HuH-7.5 (cell line): ENCODE results near the gene SLC44A1.

Experiments
- DNase-seq: peaks from one replicate; pipeline ENCODE4 v3.0.0; 2011; ENCODE audit warnings: low spot score

The SLC44A1 gene

DNA sequence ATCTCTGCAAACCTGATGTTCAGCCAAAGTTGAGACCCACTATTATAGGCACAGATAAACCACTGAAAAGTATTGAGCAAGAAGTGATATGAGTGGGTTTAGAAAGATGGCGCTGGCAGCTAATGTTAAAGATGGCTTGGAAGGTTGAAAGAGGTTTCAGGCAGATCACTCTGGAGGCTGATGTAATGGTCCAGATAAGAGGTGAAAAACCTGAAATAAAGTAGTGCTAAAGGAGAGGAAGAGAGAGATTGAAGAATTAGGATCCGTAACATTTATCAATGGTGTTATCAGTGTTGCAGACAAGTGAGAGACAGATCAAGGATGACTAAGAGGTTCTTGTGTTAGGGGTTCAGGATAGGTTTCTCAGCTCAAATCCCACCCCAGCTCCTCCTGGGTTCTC lies 58.3 kb downstream of the SLC44A1 start:
- no peak for DNase-seq

DNA sequence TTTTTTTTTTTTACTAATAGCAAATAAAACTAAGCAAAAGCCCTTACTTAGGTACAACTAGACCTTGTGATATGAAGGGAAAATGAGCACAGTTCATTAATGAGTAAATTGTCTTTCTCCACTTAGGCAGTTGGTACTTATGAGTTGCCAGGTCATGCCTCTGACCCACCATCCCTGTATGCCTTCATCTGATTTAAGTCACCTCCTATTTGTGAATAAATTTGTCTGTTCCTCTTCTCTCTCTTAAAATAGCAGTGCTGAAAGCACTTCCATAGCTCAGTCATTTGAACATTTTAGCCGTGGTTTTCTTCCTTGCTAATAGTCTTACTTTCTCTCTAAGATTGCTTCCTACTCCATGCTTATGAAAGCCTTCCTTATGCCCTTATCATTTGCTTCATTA lies 61.4 kb downstream of the SLC44A1 start:
- no peak for DNase-seq

- DNase-seq = no peak
Observed at GRCh38 chr9:105306351-105307140, 62.1 kb downstream of the SLC44A1 start.

GRCh38 chr9:105307591-105308130 lies 63.2 kb downstream of the SLC44A1 start:
- DNase-seq = no peak

DNA sequence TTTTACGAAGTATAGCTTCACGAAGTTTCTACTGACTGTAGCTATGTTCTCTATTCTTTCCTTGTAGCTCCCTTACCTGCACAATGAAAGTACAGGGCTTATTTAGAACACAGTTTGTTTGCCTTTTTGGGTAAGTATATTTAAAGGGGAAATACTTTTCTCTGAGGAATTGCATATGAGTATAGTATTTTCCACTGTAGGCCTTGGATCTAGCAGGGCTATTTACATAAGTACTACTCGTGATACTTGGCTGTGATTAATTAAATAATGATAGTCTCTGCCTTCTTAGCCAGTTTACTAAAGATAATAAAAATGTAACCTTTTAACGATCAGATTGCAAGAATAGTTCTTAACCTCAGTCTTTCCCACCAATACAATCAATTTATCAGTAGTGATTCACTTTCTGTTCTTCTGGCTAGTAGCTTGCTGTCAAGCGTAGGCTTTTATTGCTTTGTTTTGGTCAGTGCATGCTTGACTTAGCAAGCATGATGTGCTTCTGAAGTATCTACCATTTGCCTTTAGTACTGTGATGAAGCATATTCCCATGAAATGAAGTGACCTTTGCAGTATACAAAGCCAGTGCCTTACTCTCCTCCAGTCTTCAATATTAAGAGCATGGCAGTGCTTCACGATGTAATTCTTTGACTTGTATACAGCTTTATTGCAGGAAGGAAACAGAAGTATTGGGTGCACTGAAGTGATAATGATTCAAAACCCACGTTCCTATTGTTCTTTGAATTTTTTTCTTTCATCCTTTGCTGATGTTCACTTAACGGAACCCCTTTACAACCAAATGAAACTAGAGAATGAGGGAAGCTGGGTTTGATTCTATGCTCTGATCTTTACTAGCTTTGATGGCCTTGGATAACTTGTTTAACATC lies 64.2 kb downstream of the SLC44A1 start:
- DNase-seq = no peak

GRCh38 chr9:105309531-105309931 lies 65.1 kb downstream of the SLC44A1 start:
- no peak for DNase-seq

DNA sequence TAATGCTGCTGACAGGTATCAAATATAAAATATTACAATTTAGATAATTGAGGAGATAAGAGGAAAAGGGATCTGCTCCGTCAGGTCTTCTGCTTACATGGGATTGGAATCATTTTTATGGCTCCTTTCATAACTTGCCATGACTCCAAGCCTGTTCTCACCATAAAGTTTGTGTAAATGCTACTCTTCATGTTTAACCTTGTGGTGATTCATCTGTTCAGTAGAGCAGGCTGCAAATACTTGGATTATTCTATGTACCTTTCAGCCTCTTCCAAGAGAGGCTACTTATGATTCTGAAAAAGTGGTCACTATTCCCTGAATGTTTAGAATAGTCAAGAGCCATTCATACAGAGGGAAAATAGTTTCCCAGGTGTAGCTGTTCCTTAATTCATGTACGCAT lies 66.9 kb downstream of the SLC44A1 start:
- no peak for DNase-seq

DNA sequence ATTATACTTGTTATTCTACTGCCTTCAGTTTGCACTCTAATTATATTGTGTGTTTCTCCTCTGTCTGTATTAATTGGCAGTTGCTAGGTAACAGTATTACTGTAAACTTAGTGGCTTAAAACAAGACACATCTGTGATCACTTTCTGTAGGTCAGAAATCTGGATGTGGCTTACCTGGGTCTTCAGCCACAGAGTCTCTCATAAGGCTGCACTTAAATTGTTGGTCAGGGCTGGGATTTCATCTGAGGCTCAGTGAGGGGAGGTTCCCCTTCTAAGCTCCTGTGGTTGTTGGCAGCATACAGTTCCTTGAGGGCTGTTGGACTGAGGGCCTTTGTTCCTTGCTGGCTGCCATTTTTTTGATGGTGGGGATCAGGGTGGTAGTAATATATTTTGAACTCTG lies 68.8 kb downstream of the SLC44A1 start:
- DNase-seq = no peak

GRCh38 chr9:105316703-105317102 lies 72.3 kb downstream of the SLC44A1 start:
- no peak for DNase-seq

DNA sequence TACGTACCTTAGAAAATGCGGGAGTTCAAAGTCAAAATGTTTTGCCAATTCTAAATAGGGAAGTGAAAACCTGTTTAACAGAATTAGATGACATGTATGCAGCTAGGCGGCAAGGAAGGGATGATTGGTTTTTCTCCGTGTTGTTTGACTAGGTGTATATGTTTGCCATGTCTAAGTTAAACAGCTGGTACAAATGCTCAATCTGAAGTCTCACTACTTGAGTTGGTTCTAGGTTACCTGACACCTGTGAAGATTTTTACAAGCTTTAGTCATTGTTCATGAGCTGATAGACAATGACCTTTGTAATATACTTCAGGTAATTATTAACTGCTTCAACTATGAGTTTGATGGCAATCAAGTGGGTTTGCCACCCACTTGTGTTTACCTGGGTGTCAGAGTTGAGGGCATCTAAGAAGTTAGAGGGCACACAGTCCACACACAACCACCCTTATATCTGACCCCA lies 74.3 kb downstream of the SLC44A1 start:
- DNase-seq = no peak

GRCh38 chr9:105319202-105319813 lies 74.9 kb downstream of the SLC44A1 start:
- no peak for DNase-seq

DNA sequence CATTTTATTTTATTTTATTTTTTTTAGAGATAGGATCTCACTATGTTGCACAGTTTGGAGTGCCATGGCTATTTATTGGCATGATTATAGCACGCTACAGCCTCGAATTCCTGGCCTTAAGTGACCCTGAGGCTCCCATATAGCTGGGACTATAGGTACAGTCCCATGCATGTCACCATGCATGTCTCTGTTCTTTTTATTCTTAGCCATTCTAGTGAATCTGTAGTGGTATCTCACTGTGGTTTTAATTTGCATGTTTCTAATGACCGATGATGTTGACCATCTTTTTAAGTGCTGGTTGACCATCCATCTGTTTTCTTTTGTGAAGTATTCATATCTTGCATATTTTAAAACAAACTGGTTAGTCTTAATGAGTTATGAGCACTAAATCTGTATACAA lies 76.1 kb downstream of the SLC44A1 start:
- no peak for DNase-seq

DNA sequence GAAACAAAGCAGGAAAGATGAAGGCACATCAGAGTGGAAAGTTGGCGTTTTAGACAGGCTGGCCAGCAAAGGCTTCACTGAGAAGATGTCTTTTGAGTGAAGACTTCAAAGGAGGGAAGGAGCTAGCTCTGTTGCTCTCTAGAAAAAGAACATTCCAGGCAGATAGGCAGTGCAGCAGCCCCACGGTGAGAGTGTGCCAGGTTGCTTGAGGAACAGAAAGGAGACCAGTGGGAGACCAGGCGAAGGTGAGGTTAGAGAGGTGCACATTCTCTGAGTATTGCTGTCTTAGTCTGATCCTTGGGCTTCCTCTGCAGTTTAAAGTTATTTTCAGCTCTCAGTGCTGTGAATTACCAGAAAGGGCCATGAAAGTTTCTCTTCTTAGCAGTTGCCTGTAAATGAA lies 83.8 kb downstream of the SLC44A1 start:
- no peak for DNase-seq

GRCh38 chr9:105328872-105329718 lies 84.6 kb downstream of the SLC44A1 start:
- no peak for DNase-seq

DNA sequence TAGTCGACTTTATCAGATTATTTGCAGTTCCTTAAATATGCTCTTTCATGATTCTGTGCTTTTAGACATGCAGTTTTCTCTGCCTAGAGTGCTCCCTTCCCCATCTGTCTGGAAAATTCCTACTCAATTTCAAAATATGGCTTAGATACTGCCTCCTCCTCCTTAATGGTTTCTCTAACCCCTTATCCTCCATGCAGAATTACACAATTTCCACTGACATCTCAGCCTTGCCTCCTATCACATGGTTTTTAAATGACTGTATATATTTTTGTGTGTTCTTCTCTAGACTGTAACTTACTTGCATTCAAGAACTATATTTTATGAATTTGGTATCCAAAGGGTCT lies 85.2 kb downstream of the SLC44A1 start:
- no peak for DNase-seq

DNA sequence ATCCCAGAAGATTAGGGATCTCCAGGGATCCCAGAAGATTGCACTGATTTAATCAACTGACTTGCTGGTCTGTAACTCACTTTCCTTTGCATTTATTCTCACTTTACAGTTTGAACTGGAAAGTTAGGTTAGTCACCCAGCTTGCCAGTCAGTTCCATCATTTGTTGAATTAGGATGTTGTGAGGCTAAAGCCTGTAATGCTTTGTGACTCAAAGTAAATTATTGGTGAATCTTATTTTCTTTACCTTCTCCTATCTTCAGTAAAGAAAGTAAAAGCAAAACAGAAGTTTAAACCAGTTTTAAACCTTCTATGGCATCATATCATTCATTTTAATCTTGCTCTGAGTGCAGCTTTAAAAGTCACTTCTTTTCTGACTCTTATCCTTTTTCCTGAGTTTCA lies 85.8 kb downstream of the SLC44A1 start:
- no peak for DNase-seq

DNA sequence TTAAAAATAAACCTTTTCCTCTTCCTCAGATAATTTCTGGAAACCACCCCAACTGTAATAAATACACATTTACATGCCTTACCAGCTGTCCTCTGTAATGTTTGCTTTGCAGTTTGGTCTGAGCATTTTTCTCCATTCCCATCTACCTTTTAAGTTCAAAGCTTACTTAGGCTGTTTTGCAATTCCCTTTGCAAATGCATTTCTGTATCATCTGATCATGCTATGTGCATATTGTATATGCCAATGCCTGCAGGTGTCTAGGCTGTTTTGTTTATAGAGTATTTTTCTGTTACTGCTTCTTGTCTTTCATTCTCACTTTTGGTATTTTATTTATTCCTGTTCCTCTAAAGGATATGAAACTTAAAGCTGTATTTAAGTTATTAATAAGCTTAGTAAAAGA lies 86.3 kb downstream of the SLC44A1 start:
- peak; percentile 12 for DNase-seq

DNA sequence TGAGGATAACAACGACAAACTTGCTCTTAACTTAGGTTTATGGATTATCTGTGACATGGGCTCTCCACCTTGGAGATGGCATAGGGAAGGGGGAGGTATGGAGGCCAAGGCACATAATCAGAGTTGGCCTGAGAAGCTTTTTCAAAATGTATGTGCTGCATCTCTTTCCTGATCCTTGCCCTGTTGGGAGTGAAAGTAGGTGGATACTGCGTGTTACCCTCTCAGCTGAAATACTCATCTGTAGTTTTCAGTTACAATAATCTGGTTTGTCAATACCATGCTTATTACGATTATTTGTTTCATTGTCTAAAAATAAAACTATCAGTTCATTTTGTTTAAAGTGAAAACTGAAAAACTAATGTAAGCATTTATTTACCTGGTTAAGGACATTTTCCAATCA lies 86.7 kb downstream of the SLC44A1 start:
- no peak for DNase-seq

DNA sequence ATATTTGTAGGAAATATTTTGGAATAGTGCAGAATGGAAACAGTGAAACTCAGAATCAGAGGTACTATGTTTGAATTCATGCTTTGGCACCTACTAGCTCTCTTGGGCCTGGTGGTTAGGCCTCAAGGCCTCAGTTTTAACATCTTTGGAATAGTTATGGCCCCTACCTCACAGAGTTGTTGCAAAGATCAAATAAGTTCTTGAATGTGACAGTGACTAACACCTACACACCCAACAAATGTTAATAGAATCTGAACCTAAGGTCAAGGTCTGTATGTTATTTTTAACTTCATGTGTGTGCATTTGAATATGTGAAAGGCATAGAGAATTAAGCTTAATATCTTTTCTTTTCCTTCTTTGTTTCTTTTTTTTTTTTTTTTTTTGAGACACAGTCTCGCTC lies 87.3 kb downstream of the SLC44A1 start:
- DNase-seq = no peak

DNA sequence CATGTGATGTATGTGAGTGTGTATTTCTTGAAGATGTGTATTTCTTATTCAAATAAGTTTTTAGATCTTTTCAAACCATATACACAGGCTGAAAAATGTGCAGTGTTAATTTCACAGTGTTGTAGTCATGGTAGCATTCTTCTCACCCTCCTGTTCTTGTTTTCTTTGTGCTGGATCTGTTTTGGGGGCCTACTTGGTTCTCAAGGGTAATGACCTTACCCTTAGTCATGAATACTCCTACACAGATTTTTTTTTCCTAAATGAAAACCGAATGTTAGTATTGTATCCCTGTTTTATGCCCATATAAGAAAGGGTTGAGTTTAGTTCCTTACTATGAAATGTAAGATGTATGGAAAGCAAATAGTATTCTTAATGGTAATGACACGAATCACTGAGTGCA lies 88.0 kb downstream of the SLC44A1 start:
- DNase-seq = no peak

DNA sequence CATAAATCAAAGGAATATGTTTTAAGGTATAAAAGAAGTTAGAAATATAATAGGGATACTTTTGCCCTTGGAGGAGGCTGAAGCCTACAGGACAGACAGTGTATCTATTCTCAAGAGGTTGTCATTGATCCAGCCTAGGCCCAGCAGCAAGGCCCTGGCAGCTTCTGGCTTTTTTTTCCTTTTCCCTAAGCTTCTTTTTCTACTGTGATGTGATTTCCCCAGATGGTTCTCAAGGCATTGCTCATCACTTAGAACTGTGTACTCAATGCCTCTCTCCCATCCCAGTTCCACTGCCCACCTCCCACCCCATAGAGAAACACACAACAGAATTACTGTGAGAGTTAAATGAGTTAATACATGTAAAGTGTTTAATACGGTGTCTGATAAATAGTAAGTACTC lies 88.6 kb downstream of the SLC44A1 start:
- no peak for DNase-seq

DNA sequence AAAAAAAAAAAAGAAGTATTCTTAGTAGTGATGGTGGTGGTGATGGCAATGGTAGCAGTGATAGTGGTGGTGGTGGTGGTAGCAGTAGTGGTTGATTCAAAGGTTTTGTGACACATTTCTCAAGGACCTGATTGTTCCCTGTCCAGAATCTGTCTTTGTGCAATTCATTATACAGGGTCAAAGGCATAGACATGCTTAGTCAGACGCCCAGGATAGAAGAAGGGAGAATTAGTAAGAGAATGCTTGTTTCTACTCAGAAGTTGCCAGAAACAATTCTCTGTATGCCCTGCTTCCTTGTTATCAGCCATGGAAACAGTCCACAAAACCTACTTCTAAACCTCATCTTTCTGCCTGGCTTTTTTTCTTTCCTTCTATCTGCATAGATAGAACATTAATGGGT lies 89.4 kb downstream of the SLC44A1 start:
- DNase-seq = no peak
